SH-SY5Y (cell line): ENCODE results near the gene RBM23.

Experiments used
- GATA2 ChIP-seq: IDR thresholded peaks from 2 replicates; pipeline ENCODE4 v1.6.1; 2011; ENCODE audit warnings: mild to moderate bottlenecking, low read depth, low read length
- GATA3 ChIP-seq: IDR thresholded peaks from 2 replicates; pipeline ENCODE4 v1.6.1; 2011; ENCODE audit warnings: low read depth, mild to moderate bottlenecking, low read length, moderate library complexity

RBM23 gene

DNA sequence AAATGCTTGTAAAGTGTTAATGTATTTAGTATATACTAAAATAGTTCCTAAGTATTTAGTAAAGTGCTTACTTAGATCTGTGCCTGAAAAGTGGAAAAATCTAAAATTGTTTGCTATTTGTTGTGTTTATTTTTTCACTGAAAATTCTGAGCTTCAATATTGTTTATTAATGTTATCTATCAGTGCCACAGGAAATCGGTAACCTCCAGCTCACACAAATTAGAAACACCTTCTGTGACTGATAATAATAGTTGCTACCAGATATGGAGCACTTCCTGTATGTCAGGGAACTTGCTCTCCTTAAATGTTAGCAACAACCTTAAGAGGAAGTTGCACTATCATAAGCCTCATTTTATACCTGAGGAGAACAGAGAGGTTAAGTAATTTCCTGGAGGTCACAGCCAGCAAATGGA is 48.1 kb downstream of the RBM23 start:
- TF ChIP-seq GATA3 (no peak), GATA2 (no peak)

DNA sequence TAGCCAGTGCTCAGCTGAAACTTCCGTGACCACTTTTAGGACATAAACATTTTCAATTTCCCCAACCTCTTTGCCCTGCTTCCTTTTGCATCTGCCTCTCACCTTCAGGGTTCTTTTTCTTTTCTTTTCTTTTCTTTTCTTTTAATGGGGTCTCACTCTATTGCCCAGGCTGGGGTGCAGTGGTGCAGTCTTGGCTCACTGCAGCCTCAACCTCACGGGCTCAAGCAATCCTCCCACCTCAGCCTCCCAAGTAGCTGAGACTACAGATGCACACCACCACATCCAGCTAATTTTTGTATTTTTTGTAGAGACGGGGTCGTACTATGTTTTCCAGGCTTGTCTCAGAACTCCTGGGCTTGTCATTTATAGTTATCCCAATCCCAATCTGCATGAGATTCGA is 52.1 kb downstream of the RBM23 start:
- TF ChIP-seq GATA3 (no peak), GATA2 (no peak)

DNA sequence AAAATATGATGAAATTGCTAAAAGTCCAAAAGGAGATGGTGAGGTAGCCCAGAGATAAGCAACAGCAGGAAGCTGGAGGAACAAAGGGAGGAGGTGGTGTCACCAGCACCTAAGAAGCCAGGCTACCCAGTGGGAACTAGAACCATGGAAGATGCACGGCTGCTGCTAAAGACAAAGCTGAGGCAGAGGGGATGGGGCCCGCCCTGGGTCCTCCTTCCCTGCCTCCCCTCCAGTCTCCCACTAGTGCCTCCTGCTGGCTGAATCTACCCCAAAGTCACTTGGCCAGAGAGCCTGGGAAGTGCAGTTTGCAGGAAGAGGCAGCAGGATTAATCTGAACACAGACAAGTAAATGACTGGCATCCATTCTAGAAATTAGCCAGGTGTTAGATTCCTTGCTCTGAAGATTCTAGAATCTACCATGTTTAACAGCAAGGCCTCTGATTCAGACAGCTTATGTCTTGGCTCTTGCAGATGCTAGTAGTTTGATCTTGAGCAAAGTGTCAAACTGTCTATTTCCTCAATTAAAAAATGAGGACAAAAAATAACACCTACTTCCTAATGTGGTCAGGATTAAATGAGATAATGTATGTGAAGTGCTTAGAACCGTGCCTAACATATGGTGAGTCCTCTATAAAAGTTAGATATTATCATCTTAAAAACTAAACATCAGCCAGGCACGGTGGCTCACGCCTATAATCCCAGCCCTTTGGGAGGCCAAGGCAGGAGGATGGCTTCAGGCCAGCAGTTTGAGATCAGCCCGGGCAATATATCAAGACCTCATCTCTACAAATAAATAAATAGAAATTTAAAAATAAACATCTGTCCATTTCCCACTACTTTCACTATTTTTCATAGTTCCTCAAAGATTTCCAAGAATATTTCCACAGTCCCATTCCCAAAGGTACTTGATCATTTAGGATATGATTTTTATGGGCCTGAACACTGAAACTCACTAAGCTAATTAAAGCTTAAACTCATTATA is 53.2 kb downstream of the RBM23 start:
- no peak for TF ChIP-seq GATA2
- TF ChIP-seq GATA3, result no peak

DNA sequence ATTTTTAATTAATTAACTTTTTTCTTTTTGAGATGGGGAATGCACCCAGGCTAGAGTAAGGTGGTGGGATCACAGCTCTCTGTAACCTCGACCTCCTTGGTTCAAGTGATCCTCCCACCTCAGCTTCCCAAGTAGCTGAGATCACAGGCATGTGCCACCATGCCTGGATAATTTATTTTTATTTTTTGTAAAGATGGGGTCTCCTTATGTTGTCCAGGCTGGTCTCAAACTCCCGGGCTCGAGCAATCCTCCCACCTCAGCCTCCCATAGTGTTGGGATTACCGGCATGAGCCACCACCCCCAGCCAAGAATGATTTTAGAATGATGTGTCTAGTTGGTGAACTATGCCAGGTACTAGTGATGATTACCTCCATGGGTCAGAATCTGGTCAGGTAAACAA is 54.0 kb downstream of the RBM23 start:
- TF ChIP-seq GATA3 (no peak), GATA2 (no peak)

DNA sequence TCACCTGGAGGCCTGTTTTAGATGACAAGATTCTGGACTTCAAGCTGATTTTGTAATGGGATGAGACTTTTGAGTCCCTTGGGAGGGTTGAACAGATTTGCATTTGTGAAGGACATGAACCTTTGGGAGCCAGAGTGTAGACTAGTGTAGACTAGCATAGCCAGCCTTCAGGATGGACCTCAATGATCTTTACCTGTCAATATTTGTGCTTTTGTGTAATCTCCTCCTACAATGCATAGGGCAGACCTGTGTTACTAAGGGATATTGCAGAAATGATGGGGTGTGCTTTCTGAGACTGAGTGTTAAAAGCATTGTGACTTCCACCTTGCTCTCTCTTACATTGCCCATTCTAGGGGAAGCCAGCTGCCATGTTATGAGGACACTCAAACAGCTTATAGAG is 57.3 kb downstream of the RBM23 start:
- no peak for TF ChIP-seq GATA3
- TF ChIP-seq GATA2, result no peak

DNA sequence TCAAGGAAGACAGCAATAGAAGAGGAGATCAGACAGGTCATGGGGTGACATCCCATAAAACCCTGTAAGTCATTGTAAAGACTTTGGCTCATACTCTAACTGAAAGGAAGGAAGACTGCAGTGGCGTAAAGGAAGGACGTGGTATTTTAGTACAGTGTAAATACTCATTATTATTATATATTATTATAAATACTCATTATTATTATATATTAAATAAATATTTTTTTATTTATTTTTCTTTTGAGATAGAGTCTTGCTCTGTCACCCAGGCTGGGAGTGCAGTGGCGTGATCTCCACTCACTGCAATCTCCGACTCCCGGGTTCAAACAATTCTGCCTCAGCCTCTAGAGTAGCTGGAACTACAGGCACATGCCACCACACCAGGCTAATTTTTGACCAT is 62.5 kb downstream of the RBM23 start:
- no peak for TF ChIP-seq GATA2
- TF ChIP-seq GATA3, result no peak

DNA sequence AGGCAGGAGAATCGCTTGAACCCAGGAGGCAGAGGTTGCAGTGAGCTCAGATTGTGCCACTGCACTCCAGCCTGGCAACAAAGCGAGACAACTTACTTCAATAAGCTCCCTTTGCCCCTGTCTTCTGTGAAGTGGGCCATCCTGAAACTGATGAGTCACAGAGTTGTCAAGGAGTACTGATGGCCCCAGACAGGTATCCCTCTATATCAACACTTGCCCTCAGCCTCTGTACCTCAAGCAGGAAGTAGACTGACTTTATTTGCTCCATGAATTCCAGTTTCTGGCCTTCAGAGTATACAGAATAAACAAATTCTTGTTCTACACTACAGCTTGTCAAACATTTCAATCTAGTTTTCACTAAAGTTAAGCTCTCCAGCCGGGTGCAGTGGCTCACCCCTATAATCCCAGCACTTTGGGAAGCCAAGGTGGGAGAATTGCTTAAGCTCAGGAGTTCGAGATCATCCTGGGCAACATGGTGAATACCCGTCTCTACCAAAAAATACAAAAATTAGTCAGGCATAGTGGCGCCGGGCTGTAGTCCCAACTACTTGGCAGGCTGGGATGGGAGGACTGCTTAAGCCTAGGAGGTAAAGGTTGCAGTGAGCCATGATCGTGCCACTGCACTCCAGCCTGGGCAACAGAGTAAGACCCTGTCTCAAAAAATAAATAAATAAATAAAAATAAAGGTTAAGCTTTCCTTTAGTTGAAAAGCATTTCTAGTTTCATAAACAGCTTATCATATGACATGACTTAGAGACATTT is 63.8 kb downstream of the RBM23 start:
- TF ChIP-seq GATA2 (no peak), GATA3 (no peak)

DNA sequence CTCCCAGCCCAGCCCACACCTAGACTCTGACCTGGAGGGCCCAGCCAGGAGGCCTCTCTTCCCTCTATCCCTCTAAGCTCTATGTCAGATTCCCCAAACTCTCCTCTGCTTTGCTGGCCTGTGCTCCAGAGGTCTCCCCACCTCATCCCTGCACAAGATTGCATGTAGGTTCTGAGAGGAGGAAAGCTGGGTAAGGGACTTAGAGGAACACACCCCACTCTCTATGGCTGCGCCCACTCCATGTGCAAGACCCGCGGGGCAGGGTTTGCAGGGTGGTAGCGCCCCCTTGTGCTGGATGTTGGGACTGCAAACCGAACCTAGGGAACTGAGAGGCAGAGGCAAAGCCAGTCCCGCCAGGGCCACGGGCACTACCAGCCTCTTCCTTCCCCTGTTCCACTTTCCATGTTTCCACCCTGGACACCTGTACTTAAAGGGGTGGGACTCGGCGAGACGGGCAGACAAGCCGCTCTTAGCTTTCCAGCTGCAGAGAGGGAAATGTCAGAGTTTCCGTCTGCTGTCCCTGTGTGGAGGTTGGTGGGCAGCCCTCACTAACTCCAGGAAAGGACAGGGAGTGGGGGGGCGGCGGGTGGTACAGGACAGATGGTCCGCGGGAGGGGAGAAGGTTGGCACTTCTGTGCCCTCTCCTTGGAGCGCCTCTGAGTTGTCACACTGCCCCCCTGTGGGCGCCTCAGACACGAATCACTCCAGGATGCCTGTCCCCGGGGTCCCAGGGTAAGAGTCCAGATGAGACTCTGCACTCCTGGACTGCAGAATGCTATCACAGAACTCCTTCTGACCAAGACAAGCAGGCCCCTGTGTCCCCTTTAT is 65.8 kb downstream of the RBM23 start:
- TF ChIP-seq GATA3 (no peak), GATA2 (no peak)

DNA sequence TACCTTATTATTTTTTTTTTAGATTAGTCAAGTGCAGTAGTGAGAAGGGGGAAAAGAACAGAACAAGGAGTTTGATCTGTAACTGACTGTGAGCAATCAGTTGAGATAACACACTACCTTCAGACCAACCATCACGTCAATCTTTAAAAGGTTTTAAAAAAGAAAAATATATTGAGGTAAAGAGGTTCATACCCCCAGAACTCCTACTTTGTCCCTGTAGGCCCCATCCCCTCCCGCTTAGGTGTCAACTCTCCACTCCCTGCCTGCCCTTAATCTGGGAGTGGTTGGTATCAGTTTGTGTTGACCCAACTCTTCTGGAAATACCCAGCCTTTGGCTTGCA is 66.4 kb downstream of the RBM23 start:
- TF ChIP-seq GATA3 (no peak), GATA2 (no peak)

DNA sequence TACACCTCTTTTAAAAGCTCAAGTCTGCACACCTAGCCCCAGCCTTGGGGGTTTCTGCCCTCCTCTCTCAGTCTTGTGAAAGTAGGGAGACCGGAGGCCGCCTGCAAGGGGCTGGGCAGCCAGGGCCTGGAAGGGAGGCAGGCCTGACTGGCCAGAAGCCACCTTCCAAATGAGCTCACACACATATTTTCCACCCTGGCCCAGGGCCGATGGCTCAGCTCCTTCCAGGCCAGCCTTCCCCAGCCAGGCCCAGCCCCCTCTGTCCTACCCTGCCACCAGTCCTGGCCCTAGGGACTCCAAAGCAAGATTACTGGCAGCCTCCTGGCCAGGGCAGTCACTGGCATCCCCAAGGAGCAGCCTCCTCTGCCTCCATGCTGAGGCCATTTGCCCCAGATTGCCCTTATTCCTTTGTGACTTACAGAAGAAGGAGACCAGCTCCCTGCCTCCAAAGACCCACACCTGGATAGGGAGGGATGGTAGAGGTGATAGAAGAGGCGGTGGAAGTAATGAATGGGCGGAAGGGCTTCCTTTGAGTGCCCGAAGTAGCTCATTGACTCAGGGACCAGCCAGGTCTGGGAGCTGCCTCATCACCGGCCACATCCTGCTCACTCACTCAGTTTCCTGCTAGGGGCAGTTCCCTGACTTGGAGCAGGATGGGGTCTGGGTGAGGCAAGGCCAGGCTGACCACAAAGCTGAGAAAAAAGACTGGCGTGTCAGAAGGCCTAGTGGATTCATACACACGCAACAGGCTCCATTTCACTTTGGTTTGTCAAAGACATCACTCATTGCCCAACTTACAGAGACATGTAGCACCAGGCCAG is 67.8 kb downstream of the RBM23 start:
- TF ChIP-seq GATA3 (no peak), GATA2 (no peak)

DNA sequence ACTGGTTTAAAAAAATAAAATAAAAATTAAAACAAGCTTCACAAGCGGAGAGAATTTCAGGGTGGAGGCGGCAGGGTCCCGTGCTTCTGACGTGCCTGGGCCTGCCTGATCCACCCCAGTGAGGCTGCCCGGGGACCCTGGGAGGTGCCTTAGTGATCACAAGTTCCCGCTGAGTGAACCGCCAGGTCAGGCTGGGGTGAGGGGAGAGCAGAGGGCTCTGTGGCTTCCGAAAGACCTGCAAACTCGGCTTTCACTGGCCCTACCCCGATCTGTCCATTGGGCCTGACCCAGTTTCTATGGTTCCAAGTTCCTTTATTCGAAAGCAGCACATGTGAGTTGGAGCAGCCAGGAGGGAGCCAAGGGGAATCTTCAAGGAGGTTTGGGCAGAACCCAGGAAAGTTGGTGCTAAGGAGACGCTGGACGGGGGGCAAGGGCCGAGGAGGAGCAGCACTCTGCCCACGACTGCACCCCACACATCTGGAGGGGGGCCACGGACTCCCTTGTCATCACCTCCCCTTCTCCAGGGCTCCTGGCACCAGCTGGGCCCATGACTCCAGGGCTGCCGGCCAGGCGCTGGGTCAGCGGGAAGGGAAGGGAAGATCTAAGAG is 69.6 kb downstream of the RBM23 start:
- TF ChIP-seq GATA3, result no peak
- TF ChIP-seq GATA2, result no peak

DNA sequence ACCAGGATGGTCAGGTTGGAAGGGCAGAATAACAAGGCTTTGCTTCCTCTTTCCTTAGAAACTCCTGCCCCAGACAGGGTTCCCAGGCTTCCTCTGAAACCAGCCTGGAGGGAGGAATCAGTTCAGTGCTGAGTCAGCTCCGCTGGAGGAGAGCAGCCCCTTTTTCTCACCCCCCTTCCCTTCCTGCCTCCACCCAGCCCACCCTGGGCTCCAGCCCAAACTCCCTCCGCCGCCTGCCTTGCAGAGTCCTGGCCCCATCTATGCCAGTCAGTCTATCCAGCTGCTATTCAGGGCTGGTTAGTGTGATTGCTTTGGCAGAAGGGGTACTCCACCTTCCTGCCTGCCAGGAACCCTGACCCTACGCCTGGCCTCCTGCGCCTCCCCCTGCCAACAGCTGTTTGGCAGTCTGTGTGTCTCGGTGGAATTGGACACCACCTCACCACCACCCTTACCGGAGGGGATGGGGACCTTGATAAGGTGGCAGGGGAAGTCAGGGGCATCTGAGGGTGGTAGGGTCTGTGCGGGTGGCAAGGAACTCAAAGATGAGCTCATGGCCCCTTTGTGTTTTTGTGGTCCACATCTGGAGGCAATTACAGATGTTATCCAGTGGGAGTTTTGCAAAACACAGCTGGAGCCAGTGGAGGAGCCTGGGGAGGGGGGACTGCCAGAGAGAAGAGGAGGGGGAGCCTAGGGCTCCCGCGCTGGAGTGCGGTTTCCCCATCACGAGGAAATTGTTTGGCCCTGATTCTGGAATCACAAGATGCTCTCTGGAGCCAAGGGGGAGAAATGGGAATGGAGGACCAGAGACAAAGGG is 70.4 kb downstream of the RBM23 start:
- TF ChIP-seq GATA2 (peak; percentile 66), GATA3 (no peak)
